Activated T-cell treated with anti-CD3 and anti-CD28 coated beads for 48 hours (primary cell): ENCODE data around the gene ETFA.

ENCODE experiments used
- DNase-seq: peaks from one replicate; pipeline ENCODE4 v3.0.0-alpha.2; 2020; ENCODE audit warnings: low read depth

Gene ETFA

DNA sequence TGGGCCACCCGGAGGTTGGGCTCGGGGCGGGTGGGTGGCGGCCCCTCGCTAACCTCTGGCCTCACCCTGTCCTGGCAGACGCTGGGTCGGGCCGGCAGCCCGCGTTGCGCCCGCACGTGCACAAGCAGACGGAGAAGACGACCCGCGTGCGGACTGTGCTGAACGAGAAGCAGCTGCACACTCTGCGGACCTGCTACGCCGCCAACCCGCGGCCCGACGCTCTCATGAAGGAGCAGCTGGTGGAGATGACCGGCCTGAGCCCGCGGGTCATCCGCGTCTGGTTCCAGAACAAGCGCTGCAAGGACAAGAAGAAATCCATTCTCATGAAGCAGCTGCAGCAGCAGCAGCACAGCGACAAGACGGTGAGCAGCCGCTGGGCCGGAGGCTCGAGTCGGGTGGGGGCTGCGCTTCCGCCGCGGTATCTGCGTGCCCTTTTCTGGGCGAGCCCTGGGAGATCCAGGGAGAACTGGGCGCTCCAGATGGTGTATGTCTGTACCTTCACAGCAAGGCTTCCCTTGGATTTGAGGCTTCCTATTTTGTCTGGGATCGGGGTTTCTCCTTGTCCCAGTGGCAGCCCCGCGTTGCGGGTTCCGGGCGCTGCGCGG lies 29.0 kb upstream of the ETFA start:
- peak; percentile 27 for DNase-seq

GRCh38 chr15:76339305-76340197 lies 28.3 kb upstream of the ETFA start:
- no peak for DNase-seq

GRCh38 chr15:76338486-76339304 lies 27.4 kb upstream of the ETFA start:
- DNase-seq = no peak

DNA sequence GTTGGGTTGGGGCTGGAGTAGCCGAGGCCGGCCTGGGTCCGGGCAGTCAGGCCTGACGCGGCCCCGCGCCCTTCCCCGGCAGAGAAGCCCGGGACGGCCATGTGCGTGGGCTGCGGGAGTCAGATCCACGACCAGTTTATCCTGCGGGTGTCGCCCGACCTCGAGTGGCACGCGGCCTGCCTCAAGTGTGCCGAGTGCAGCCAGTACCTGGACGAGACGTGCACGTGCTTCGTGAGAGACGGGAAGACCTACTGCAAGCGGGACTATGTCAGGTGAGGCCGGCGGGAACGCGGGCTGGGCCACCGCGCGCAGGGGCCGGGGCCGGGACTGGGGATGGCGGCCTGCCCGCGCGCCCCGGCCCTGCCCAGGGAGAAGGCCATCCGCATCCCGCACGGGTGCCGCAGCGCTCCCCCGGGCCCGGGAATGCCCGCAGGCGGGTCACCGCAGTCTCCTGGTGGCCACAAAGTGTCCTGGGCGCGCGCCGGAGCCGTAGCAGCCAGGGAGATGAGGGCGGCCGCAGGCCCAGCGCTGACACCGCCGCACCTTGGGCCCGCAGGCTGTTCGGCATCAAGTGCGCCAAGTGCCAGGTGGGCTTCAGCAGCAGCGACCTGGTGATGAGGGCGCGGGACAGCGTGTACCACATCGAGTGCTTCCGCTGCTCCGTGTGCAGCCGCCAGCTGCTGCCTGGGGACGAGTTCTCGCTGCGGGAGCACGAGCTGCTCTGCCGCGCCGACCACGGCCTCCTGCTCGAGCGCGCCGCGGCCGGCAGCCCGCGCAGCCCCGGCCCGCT lies 26.6 kb upstream of the ETFA start:
- DNase-seq = peak; percentile 17

DNA sequence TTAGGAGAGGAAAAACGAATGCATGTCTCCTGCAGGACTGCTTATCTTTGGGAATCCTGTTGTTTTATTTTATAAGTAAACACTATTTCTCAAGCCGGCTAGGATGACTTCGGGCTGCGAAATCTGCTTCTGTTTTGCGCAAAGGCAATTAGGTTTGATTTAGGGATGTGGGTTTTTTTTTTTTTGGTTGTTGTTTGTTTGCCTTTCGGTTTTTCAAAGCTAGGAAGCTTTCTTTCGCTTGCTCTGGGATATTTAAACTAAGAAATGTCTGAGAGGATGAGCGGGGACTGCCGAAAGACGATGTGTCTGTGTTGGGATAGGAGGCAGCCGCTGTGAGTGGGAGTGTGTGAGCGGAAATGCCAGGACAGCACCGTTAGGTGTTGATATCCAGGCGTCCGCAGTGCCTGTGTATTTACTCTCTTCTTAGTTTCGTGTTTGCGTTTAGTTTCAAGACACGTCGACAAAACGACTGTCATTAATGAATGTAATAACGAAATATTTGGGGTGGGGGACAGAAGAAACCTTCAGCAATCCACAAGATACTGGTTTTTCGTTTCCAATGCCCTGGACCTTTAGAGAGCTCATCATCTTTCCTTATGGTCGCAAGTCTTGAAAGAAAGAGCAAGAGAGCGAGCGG lies 25.9 kb upstream of the ETFA start:
- DNase-seq = no peak

- peak; percentile 78 for DNase-seq
Observed at GRCh38 chr15:76336254-76337058, 25.2 kb upstream of the ETFA start, which contains the start of gene ISL2. ISL2 (plus strand) TSS chr15:76336773; CDS start chr15:76336884, 111 bp downstream.

DNA sequence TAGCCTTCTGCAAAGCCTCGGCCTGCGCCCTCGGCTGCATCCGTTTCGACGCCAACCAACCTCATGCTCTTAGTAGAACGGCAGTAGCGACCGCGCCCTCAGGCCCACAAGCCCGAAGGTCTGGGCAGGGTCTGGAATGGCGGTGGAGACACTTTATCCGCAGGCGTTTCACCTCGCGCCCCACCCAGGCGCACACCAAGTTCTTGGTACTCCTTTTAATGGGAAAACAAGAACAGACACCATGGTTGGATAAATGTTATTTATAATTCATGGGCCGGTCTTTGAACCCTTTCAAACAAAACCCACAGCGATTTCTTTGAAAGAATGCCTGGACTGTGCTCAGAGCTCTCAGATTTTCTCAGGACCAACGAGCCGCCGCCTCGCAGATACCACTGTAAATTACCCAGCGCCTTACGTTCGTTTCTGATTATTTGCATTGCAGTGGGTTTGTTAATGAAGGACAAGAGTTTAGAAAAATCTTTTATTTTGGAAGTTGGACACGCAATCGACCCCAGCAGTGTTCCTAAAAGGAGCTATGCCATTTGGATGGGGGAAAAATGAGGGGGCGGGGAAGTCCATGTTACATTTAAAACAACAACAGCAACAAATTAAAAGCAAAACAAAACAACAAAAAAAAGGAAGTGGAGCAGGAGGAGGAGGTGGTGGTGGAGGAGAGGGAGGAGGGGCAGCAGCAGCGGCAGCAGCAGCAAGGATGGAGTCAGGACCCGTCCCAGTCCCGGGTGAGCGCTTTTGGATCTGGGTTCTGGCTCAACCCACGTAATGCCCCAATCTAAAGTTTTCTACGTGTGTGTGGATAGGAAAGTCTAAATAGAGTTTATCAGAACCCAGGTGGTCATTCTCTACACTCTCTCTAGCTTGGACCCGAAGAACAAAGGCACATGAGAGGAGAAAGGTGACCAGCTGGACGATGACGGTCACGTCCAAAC lies 24.3 kb upstream of the ETFA start:
- peak; percentile 8 for DNase-seq

- DNase-seq = no peak
Observed at GRCh38 chr15:76334438-76335306, 23.4 kb upstream of the ETFA start.

DNA sequence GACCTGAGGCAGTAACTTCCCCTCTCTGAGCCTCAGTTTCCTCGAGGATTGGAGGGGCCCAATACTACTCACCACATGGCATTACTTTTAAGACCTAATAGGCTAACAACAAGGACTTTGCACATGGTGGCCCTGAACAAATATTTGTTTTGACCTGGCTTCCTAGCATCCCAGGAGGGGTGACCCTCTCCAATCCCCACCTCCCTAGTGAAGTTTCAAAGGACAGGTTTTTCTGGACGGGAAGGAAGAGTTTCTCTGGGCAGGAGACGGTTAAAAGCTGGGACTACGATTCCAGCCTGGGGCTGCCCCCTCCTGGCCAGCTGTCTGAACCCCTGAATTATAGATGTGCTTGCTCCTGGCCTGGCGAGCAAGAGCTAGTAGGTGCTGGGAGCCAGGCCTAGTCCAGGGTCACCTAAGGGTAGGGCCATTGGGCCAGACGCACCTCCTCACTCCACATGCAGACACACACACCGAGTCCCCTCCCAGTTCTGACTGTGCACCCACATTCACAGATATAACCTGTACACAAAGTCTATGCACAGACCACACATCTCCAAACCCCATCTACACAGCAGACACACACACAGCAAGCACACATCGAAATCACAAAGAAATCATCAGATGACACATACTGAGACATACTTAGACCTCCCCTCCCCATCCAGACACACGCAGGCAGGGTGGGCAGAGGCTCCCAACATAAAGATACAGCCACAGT lies 22.6 kb upstream of the ETFA start:
- DNase-seq = no peak

DNA sequence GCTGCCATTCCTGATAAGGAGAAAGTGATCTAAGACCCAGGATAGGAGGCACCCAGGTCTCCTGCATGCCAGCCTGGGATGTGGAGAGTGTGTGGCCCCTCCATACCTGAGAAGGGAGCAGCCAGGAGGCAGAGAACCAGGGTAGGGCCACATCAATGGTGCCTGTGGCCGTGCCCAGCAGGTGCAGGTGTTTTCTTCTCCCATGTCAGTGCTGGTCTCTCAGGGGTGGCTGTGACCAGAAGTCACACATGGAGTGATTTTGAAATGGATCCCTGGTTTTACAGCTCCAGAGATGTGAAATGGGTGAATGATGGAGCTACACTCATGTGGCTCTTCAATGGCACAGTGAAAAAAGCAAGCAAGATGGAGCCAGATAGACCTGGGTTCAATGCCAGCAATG lies 22.0 kb upstream of the ETFA start:
- DNase-seq = no peak

DNA sequence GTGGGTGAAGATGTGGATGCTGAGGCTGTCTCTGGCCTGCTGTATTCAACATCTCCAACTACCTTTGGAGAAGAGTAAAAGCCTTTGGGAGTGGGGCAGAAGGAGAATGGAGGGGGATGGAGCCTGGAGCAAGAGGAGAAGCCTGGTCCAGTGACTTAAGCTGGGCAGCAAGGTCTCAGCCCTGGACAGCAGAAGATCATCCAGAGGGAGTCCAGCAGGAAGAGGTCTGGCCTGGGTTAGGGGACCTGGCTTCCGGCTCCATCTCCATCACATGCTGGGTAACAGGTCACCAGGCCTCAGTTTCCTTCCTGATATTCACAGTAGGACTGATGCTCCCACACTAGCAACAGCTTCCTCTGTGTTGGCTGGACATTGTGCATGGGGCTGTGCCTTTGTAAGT lies 21.5 kb upstream of the ETFA start:
- no peak for DNase-seq

GRCh38 chr15:76330080-76330680 lies 18.9 kb upstream of the ETFA start:
- DNase-seq = no peak

GRCh38 chr15:76328958-76329357 lies 17.7 kb upstream of the ETFA start:
- DNase-seq = no peak

DNA sequence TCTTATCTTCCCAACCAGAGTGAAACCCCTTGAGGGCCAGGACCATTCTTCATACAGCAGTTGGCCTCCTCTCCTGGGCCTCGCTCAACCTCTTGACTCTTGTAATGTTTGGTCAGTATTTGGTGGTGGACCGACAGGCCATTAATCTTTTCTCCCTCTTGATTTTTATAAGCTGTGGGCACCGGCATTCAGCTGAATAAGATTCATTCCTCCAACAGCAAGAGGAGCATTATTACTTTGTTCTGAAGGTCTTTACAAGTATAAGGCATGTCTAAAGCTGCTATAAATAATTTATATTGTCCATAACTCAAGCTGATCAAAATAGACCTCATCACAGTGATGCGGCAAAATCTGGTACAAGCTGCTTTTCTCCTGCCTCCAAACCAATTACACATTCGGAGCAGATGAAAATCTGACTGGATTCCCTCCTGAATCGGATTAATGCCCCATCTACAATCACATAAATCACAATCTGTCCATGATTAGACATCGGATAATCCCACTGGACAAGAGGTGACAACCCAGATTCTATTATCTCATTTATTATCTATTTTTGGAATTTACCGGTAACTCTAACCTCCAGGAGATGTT lies 16.9 kb upstream of the ETFA start:
- no peak for DNase-seq

DNA sequence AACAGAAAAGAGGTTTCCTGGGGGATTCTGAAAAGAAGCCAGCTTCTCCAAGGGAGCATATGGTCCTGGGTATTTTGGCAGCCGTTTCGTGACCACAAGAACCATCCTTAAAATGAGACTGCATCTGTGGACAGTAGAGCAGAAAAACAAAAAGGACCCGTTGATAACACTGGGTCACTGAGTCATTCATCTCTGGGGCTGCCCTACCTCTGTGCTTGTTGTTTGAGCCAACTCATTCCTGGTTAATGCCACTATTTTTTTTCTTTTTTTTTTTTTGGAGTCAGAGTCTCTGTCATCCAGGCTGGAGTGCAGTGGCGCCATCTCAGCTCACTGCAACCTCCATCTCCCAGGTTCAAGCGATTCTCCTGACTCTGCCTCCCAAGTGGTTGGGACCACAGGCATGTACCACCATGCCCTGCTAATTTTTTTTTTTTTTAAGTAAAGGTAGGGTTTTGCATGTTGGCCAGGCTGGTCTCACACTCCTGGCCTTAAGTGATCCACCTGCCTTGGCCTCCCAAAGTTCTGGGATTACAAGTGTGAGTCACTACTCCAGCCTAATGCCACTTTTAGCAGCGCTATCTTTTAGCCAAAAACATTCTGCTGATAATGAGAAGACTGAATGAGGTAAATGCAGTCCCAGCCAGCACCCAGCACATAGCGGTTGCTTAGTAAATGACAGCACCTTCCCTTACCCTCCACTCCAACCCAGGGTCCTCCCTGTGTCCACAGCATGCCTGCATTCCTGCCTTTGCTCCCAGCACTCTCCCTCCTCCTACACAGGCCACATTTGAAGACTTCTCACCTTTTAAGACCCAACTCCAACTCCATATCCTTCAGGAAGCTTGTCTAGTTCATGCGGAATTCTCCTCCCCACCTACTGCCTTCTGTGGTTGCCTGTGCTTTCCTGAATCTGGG lies 16.2 kb upstream of the ETFA start:
- no peak for DNase-seq

GRCh38 chr15:76325704-76326103 lies 14.4 kb upstream of the ETFA start:
- no peak for DNase-seq
